Measurements from ENCODE around the gene CUL9.

GRCh38 chr6:43215066-43215465, 33.1 kb downstream of the CUL9 start:
- TF ChIP-seq CREB5 (CRISPR knock-in tag; IDR thresholded peaks at IDR 0.05; ENCODE audit: low read depth) (no peak), SNAI2 (CRISPR knock-in tag; IDR thresholded peaks at IDR 0.05) (no peak), ZNF565 (CRISPR knock-in tag; conservative IDR thresholded peaks at IDR 0.05; ENCODE audit: low read depth) (no peak), RARB (CRISPR knock-in tag; IDR thresholded peaks at IDR 0.05) (no peak), POU6F1 (CRISPR knock-in tag; IDR thresholded peaks at IDR 0.05; ENCODE audit: borderline replicate concordance, low read depth) (no peak), TCF4 (CRISPR knock-in tag; IDR thresholded peaks at IDR 0.05; ENCODE audit: borderline replicate concordance) (no peak), ARNTL (CRISPR knock-in tag; IDR thresholded peaks at IDR 0.05; ENCODE audit: borderline replicate concordance, low read depth) (no peak), PPARA (CRISPR knock-in tag; IDR thresholded peaks at IDR 0.05; ENCODE audit: borderline replicate concordance) (no peak), ESRRG (CRISPR knock-in tag; IDR thresholded peaks at IDR 0.05) (no peak), ZFP3 (CRISPR knock-in tag; IDR thresholded peaks at IDR 0.05) (no peak), GLIS3 (CRISPR knock-in tag; IDR thresholded peaks at IDR 0.05) (no peak), ZFP30 (CRISPR knock-in tag; IDR thresholded peaks at IDR 0.05) (no peak), ZNF70 (CRISPR knock-in tag; IDR thresholded peaks at IDR 0.05) (no peak)
- TF ChIP-seq, protein P1, sequence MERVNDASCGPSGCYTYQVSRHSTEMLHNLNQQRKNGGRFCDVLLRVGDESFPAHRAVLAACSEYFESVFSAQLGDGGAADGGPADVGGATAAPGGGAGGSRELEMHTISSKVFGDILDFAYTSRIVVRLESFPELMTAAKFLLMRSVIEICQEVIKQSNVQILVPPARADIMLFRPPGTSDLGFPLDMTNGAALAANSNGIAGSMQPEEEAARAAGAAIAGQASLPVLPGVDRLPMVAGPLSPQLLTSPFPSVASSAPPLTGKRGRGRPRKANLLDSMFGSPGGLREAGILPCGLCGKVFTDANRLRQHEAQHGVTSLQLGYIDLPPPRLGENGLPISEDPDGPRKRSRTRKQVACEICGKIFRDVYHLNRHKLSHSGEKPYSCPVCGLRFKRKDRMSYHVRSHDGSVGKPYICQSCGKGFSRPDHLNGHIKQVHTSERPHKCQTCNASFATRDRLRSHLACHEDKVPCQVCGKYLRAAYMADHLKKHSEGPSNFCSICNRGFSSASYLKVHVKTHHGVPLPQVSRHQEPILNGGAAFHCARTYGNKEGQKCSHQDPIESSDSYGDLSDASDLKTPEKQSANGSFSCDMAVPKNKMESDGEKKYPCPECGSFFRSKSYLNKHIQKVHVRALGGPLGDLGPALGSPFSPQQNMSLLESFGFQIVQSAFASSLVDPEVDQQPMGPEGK (CRISPR knock-in tag; IDR thresholded peaks at IDR 0.05; ENCODE audit: borderline replicate concordance): no peak
